GM10847 (cell line): ENCODE data around the gene GP9.

ENCODE experiments used
- POLR2A ChIP-seq: IDR thresholded peaks from 2 replicates; pipeline ENCODE4 v1.6.1; 2011; ENCODE audit not compliant: insufficient read length; ENCODE audit errors: extremely low read depth

GP9 gene

DNA sequence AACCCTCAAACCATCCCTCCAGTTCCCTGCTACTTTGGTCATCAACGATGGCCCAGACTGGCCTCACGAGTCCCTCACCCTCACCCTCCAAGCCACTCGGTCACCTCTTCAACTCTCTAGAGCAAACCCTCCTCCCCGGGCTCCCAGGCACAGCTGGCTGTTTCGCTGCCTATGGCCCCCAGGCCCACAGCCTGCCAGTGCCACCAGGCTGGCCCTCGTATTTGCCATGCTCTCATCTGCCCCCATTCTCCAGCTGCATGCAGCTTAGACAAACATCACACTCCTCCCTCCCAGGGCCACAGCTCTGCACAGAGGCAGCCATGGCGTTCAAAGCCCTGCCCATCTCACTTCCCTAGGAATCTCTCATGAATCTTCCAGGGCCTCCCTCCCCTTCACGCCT, 47.2 kb downstream of the GP9 start:
- TF ChIP-seq POLR2A, result no peak
